GM12878 (cell line): ENCODE data around the gene NKD2. TPM values are rescaled to one million over a fixed set of nuclear protein-coding genes. Genes with fewer than 3 reads are reported as not detected.
A peak's percentile ranks its signal among the peaks of the same experiment; 100 is the strongest.

Source experiments
- ATAC-seq: fragments of 200-7000 bp; cut with Tn5 transposase; 3 replicates; pipeline ENCODE4 v1.9.1; 2020; ENCODE audit warnings: mild to moderate bottlenecking, moderate library complexity
- BruUV-seq: library from RNA; stranded (reverse); fragments of 400-500 nt; replicated peaks from 2 replicates; lab custom pipeline; 2021; lab: Mats Ljungman, UMichigan
- CTCF ChIA-PET: fragments of 300-600 bp; sonication (Branson Sonifier 250); formaldehyde crosslinking; extraction: SDS; loops from one replicate; lab custom pipeline; 2021; ENCODE audit warnings: inconsistent platforms; lab: Yijun Ruan, JAX
- POLR2A ChIA-PET: fragments of 350-600 bp; formaldehyde crosslinking; extraction: SDS; loops from one replicate; lab custom pipeline; 2021; ENCODE audit warnings: inconsistent platforms; lab: Charles Lee
- RAD21 ChIA-PET: fragments of 300-600 bp; sonication (Branson Sonifier 250); formaldehyde crosslinking; loops from one replicate; lab custom pipeline; 2023; ENCODE audit warnings: antibody characterized with exemption; ENCODE audit not compliant: unreplicated experiment; lab: Charles Lee
- SMC1A ChIA-PET: fragments of 300-600 bp; sonication (Branson Sonifier 250); formaldehyde crosslinking; loops from one replicate; lab custom pipeline; 2023; ENCODE audit not compliant: unreplicated experiment, uncharacterized antibody; lab: Charles Lee
- DNase-seq: peaks from one replicate; pipeline ENCODE4 v3.0.0-alpha.2; 2011; ENCODE audit warnings: low read depth, low spot score
- FAIRE-seq: peaks from 3 replicates; lab custom pipeline; 2011; peaks lifted over from hg19 to GRCh38; lab: Jason Lieb, UNC
- H2AFZ ChIP-seq: 2 replicates; pipeline ENCODE4 v1.6.0; 2011; ENCODE audit warnings: low read depth, low read length, control low read depth; ENCODE audit not compliant: control insufficient read depth
- H3K27ac ChIP-seq: 2 replicates; pipeline ENCODE4 v1.5.1; 2011; ENCODE audit warnings: control low read depth; ENCODE audit not compliant: control insufficient read depth, insufficient read depth
- H3K27me3 ChIP-seq, 2 experiments: replicated peaks in 1 of 2; 2 replicates each; pipeline versions ENCODE4 v1.6.0 to v1.6.1; 2011; ENCODE audit warnings: low read length in 1 of 2; ENCODE audit not compliant: control insufficient read depth in 2 of 2, insufficient read depth in 2 of 2
- H3K36me3 ChIP-seq, 2 experiments: 2 replicates each; pipeline ENCODE4 v1.5.1; 2011; ENCODE audit warnings: low read length in 1 of 2; ENCODE audit not compliant: control insufficient read depth in 2 of 2, insufficient read depth in 2 of 2
- H3K4me1 ChIP-seq: 2 replicates; pipeline ENCODE4 v1.6.1; 2011; ENCODE audit warnings: mild to moderate bottlenecking, low read length, moderate library complexity, mixed read lengths; ENCODE audit not compliant: control insufficient read depth, insufficient read depth
- H3K4me2 ChIP-seq: 2 replicates; pipeline ENCODE4 v1.6.0; 2011; ENCODE audit warnings: control low read depth; ENCODE audit not compliant: control insufficient read depth, insufficient read depth
- H3K4me3 ChIP-seq: fragments of 200-600 bp; sonication (generic); 2 replicates; pipeline ENCODE4 v1.5.1; 2016
- H3K79me2 ChIP-seq: 2 replicates; pipeline ENCODE4 v1.6.0; 2011; ENCODE audit warnings: low read length; ENCODE audit not compliant: control insufficient read depth, insufficient read depth
- H3K9ac ChIP-seq: 2 replicates; pipeline ENCODE4 v1.8.0; 2011; ENCODE audit warnings: low read length, control low read depth, mixed read lengths; ENCODE audit not compliant: control insufficient read depth, insufficient read depth
- H3K9me3 ChIP-seq: replicated peaks from 3 replicates; pipeline ENCODE4 v1.5.1; 2011; ENCODE audit warnings: mild to moderate bottlenecking, low read length; ENCODE audit not compliant: control insufficient read depth, insufficient read depth
- H4K20me1 ChIP-seq: 2 replicates; pipeline ENCODE4 v1.6.0; 2011; ENCODE audit not compliant: control insufficient read depth, insufficient read depth
- BCL11A ChIP-seq: IDR thresholded peaks from 2 replicates; pipeline ENCODE4 v1.6.1; 2011; ENCODE audit warnings: low read depth, low read length
- E2F4 ChIP-seq: IDR thresholded peaks from 2 replicates; pipeline ENCODE4 v1.6.1; 2012; ENCODE audit warnings: low read depth, low read length, improper control_type of control experiment
- NRF1 ChIP-seq: conservative IDR thresholded peaks from 2 replicates; pipeline ENCODE4 v1.6.1; 2011; ENCODE audit warnings: mild to moderate bottlenecking, low read depth, low read length, improper control_type of control experiment
- POLR2A ChIP-seq: IDR thresholded peaks from 2 replicates; pipeline ENCODE4 v1.6.1; 2011; ENCODE audit warnings: low read depth, mild to moderate bottlenecking, low read length
- RBBP5 ChIP-seq: fragments of 200-600 bp; sonication (generic); conservative IDR thresholded peaks from 2 replicates; pipeline ENCODE4 v1.6.1; 2016
- TARDBP ChIP-seq: IDR thresholded peaks from 2 replicates; pipeline ENCODE4 v1.6.1; 2016; ENCODE audit warnings: borderline replicate concordance
- ZSCAN29 ChIP-seq: fragments of 450-650 bp; IDR thresholded peaks from 2 replicates; pipeline ENCODE4 v1.6.1; 2017; ENCODE audit warnings: mild to moderate bottlenecking, moderate library complexity
- WGBS: methylation state at CpG from one replicate; pipeline ENCODE4 v1.1.6; 2016; ENCODE audit warnings: low lambda C conversion rate; ENCODE audit not compliant: insufficient replicate concordance, insufficient coverage; ENCODE audit errors: missing lambda C conversion rate; 5-methylcytosine and 5-hydroxymethylcytosine counted together
- in situ Hi-C: fragments of 300-500 bp; cut with MboI; formaldehyde crosslinking; loops from 9 replicates; pipeline ENCODE4 v1.14.3; 2018; ENCODE audit warnings: mixed read lengths
- intact Hi-C: fragments of 100-400 bp; cut with micrococcal nuclease; formaldehyde crosslinking; loops from one replicate; pipeline ENCODE4 v1.14.2; 2022; ENCODE audit not compliant: unreplicated experiment
- polyA plus RNA-seq, 11 experiments: library from polyadenylated mRNA; depleted of rRNA in 4 of 11; unstranded in 6 of 11; stranded (reverse) in 5 of 11; fragments of >200 nt; fragmentation: Nextera tagmentation in 4 of 11; fragmentation: Illumina TruSeq in 1 of 11; extraction: Ambion mirVana in 4 of 11; extraction: Trizol in 1 of 11; gene quantifications; 1 replicate in 1 of 11; 2 replicates in 10 of 11; pipeline versions ENCODE4 v1.2.1 to v1.2.3, GENCODE V29; 2011 to 2016; ENCODE audit warnings: inconsistent platforms in 2 of 11, missing spikeins in 2 of 11, low read depth in 1 of 11
- total RNA-seq, 4 experiments: library from RNA; depleted of rRNA in 3 of 4; stranded (reverse); fragments of >200 nt in 3 of 4; fragmentation: Illumina TruSeq in 1 of 4; extraction: Trizol in 1 of 4; gene quantifications; 2 replicates each; pipeline versions ENCODE4 v1.2.1 to v1.2.3, GENCODE V29; 2013 to 2021
- TF ChIP-seq, protein P1 (sequence below): fragments of 450-650 bp; conservative IDR thresholded peaks from 2 replicates; pipeline ENCODE4 v1.6.1; 2017; ENCODE audit warnings: mild to moderate bottlenecking, moderate library complexity

Gene NKD2
- total and polyA plus RNA-seq, 10 of the 15 experiments (the other 5 are each of a cell fraction or from before 2014, with no cell fraction given) = 0.20 to 0.83 (median 0.26) TPM; not detected in 7

GRCh38 chr5:997001-997474, 11.6 kb upstream of the NKD2 start:
- H3K9ac ChIP-seq = no peak overlapping the region
- ChIA-PET RAD21 (no interaction called here), SMC1A (no interaction called here)
- H3K4me1 ChIP-seq = no peaks in the 10 kb centered on the region
- H3K36me3 ChIP-seq = no peaks in the 10 kb centered on the region
- 2% methylated on average over 4 of the region's 4 CpGs for WGBS
- no peak for DNase-seq
- H3K9me3 ChIP-seq = no peaks in the 10 kb centered on the region
- in situ Hi-C loops = no loop called here
- no peak overlapping the region for H3K27ac ChIP-seq
- H3K4me3 ChIP-seq = no peak overlapping the region
- ATAC-seq = peak; percentile 64
- no peaks in the 10 kb centered on the region for H3K79me2 ChIP-seq
- TF ChIP-seq E2F4 (no peak), POLR2A (peak; percentile 27; the same call in 1 of the 2 replicates)
- TF ChIP-seq, all 136 proteins: peak for 1
- intact Hi-C loops = no loop called here
- BruUV-seq = no TSS peak
- no peak for FAIRE-seq
- Histone ChIP-seq H4K20me1 (no peaks in the 10 kb centered on the region; the same call in 1 of the 2 replicates), H2AFZ (no peak overlapping the region), H3K4me2 (no peak overlapping the region), H3K27me3 (peaks cover 0 to 2% of the 10 kb centered on the region in 2 experiments; a peak in 3 of 4 replicates)
- CTCF ChIA-PET = no interaction called here
- POLR2A ChIA-PET = no interaction called here

DNA sequence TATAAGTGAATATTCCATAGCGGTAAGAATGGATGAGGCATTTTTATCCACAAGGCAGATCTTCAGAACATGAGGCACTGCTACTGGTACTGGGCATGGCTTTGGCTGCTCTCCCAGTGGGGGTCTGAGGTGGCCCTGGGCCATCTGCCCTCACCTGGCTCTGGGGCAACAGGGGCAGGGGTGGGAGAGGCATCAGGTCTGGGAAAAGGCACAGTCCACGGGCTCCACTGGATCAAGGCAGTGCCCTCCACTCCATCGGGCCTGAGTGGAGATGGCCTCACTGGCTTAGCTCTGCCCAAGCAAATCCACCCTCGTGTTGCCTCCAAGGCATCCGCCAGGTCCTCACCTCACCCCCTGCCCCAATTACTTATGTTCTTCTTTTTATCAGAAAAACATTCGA, 10.9 kb upstream of the NKD2 start:
- ATAC-seq = no peak
- RAD21 ChIA-PET = no interaction called here
- no peaks in the 10 kb centered on the region for H3K36me3 ChIP-seq
- no peak for DNase-seq
- POLR2A ChIA-PET = no interaction called here
- TF ChIP-seq RBBP5 = no peak
- TF ChIP-seq, protein P1, sequence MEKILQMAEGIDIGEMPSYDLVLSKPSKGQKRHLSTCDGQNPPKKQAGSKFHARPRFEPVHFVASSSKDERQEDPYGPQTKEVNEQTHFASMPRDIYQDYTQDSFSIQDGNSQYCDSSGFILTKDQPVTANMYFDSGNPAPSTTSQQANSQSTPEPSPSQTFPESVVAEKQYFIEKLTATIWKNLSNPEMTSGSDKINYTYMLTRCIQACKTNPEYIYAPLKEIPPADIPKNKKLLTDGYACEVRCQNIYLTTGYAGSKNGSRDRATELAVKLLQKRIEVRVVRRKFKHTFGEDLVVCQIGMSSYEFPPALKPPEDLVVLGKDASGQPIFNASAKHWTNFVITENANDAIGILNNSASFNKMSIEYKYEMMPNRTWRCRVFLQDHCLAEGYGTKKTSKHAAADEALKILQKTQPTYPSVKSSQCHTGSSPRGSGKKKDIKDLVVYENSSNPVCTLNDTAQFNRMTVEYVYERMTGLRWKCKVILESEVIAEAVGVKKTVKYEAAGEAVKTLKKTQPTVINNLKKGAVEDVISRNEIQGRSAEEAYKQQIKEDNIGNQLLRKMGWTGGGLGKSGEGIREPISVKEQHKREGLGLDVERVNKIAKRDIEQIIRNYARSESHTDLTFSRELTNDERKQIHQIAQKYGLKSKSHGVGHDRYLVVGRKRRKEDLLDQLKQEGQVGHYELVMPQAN = no peak
- TF ChIP-seq TARDBP = no peak
- no peak for TF ChIP-seq NRF1
- no peak for TF ChIP-seq ZSCAN29
- TF ChIP-seq BCL11A = no peak
- SMC1A ChIA-PET = no interaction called here
- H3K27me3 ChIP-seq = peaks cover 0 to 2% of the 10 kb centered on the region in 2 experiments; a peak in 3 of 4 replicates
- no peak overlapping the region for H3K4me2 ChIP-seq
- CTCF ChIA-PET = interaction anchor here (0.7 kb wide), 1 partner anchor 624 kb away, joined by 3 read pairs; no protein-coding TSS in a partner anchor
- no peaks in the 10 kb centered on the region for H3K79me2 ChIP-seq
- intact Hi-C loops = no loop called here
- in situ Hi-C loops = no loop called here
- no peaks in the 10 kb centered on the region; the same call in 1 of the 2 replicates for H4K20me1 ChIP-seq
- no peak for FAIRE-seq
- no peak overlapping the region for H3K9ac ChIP-seq
- WGBS = 59% methylated on average over 3 of the region's 6 CpGs
- H3K27ac ChIP-seq = no peak overlapping the region
- no TSS peak for BruUV-seq
- H3K4me3 ChIP-seq = no peak overlapping the region
- no peak overlapping the region for H2AFZ ChIP-seq
- H3K9me3 ChIP-seq = no peaks in the 10 kb centered on the region
- H3K4me1 ChIP-seq = no peaks in the 10 kb centered on the region
